ENCODE data around the gene PNRC2. TPM values are rescaled to one million over a fixed set of nuclear protein-coding genes. Genes with fewer than 3 reads are reported as not detected.

Gene PNRC2
- total RNA-seq, 2 donors from 2014 or later, result 92.3 to 105 TPM

DNA sequence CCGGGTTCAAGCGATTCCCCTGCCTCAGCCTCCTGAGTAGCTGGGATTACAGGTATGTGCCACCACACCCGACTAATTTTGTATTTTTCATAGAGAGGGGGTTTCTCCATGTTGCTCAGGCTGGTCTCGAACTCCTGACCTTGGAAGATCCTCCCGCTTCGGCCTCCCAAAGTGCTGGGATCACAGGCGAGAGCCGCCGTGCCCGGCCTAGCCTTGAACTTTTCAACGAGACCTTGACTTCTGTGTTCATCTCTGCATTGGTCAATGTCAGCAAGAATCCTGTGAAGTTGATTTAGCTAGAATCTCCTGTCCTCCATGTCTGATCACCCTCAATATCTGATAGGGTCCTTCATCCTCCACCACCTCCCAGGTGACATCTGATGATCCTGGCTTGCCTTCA is 35.0 kb upstream of the PNRC2 start:
- Histone ChIP-seq H3K27ac (no peak overlapping the region), H3K9me3 (no peaks in the 10 kb centered on the region), H3K4me3 (no peak overlapping the region), H3K4me1 (peaks cover 0 to 20% of the 10 kb centered on the region in 2 donors), H3K27me3 (no peaks in the 10 kb centered on the region), H3K36me3 (no peaks in the 10 kb centered on the region)
- no peak for DNase-seq (ENCODE audit: low spot score)
- TF ChIP-seq, protein P1, sequence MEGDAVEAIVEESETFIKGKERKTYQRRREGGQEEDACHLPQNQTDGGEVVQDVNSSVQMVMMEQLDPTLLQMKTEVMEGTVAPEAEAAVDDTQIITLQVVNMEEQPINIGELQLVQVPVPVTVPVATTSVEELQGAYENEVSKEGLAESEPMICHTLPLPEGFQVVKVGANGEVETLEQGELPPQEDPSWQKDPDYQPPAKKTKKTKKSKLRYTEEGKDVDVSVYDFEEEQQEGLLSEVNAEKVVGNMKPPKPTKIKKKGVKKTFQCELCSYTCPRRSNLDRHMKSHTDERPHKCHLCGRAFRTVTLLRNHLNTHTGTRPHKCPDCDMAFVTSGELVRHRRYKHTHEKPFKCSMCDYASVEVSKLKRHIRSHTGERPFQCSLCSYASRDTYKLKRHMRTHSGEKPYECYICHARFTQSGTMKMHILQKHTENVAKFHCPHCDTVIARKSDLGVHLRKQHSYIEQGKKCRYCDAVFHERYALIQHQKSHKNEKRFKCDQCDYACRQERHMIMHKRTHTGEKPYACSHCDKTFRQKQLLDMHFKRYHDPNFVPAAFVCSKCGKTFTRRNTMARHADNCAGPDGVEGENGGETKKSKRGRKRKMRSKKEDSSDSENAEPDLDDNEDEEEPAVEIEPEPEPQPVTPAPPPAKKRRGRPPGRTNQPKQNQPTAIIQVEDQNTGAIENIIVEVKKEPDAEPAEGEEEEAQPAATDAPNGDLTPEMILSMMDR (IDR thresholded peaks at IDR 0.05), result no peak

DNA sequence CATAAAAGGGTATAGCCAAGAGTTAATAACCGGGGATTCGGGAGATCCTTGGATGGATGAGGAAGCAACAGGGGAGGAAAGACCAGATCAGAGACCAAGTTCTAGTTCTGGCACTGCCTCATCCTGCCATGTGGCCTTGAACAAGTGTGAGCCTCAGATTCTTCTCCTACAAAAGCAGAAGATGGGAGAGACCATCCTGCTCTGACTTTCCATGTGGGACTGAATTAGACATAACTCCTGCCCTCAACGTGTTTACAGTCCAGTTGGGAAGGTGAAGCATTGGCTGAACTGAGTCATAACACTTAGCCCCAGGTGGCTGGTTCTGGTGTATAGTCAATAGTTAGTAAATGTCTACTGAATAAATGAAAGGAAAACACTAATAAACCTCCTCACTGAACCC is 34.3 kb upstream of the PNRC2 start:
- Histone ChIP-seq H3K4me1 (peaks cover 0 to 14% of the 10 kb centered on the region in 2 donors), H3K27me3 (no peaks in the 10 kb centered on the region), H3K27ac (no peak overlapping the region), H3K9me3 (no peaks in the 10 kb centered on the region), H3K36me3 (no peaks in the 10 kb centered on the region), H3K4me3 (no peak overlapping the region)
- TF ChIP-seq, protein P1 (IDR thresholded peaks at IDR 0.05), result no peak
- no peak for DNase-seq (ENCODE audit: low spot score)

DNA sequence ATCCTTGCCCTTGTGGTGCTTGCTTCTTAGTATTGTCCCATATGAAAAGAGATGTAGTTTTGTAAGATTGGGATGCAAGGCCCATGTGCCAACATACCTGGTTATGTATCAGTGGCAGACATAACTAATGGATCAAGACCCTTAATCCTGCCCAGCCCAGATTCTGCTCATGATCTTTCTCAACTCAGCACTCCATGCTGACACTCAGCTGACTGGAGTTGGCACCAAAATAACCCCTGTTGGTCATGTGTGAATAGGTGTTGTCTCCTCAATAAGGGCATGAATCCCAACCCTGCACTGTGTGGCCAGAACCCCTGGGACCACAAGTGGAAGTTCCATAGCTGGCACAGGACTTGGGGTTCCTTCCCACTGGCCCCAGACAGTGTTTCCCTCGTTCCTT is 32.5 kb upstream of the PNRC2 start:
- Histone ChIP-seq H3K27ac (no peak overlapping the region), H3K4me1 (peaks cover 0 to 4% of the 10 kb centered on the region in 2 donors), H3K27me3 (no peaks in the 10 kb centered on the region), H3K4me3 (no peak overlapping the region), H3K36me3 (no peaks in the 10 kb centered on the region), H3K9me3 (no peaks in the 10 kb centered on the region)
- no peak for DNase-seq (ENCODE audit: low spot score)
- TF ChIP-seq, protein P1 (IDR thresholded peaks at IDR 0.05), result no peak

DNA sequence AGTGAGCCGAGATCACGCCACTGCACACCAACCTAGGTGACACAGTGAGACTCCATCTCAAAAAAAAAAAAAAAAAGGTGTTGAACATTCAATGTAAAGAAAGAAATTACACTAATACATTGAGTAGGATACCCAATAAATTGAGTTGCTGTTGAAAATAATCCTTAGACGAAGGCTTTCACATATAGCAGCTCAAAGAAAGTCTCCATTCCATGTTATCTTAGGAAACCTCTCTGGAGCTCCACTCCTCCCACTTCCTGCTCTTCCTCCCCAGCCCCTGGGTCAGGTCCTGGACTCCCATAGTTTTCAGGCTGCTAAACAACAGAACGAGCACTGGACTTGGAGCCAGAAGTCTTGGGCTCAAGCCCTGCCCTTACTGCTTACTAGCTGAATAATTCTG is 30.8 kb upstream of the PNRC2 start:
- H3K4me3 ChIP-seq, result no peak overlapping the region

DNA sequence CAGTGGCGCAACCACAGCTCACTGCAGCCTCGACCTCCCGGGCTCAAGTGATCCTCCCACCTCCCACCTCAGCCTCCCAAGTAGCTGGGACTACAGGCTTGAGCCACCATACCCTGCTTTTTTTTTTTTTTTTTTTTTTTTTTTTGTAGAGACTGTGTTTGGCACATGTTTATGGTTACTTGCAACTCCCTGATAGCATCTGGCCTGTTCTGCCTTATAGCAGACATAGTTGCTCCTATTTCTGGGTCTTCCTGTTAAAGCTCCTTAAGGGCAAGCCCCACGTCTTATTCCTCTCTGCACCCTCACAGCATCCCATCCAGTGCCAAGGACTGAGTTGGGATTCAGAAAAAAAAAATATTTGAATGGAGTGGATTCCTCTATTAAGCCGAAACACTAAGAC is 29.4 kb upstream of the PNRC2 start:
- H3K9me3 ChIP-seq, result no peaks in the 10 kb centered on the region
- no peak overlapping the region for H3K27ac ChIP-seq
- TF ChIP-seq, protein P1 (IDR thresholded peaks at IDR 0.05), result no peak
- H3K4me1 ChIP-seq, result no peaks in the 10 kb centered on the region
- DNase-seq (ENCODE audit: low spot score), result no peak
- H3K4me3 ChIP-seq, result no peak overlapping the region
- no peaks in the 10 kb centered on the region for H3K36me3 ChIP-seq
- no peaks in the 10 kb centered on the region for H3K27me3 ChIP-seq

More for the DNA sequence above, 30.8 kb upstream of the PNRC2 start:
- no peak for DNase-seq (ENCODE audit: low spot score)
- peaks cover 0 to 4% of the 10 kb centered on the region in 2 donors for H3K4me1 ChIP-seq
- no peaks in the 10 kb centered on the region for H3K36me3 ChIP-seq
- no peaks in the 10 kb centered on the region for H3K9me3 ChIP-seq
- TF ChIP-seq, protein P1 (IDR thresholded peaks at IDR 0.05), result no peak
- H3K27me3 ChIP-seq, result no peaks in the 10 kb centered on the region
- H3K27ac ChIP-seq, result no peak overlapping the region

DNA sequence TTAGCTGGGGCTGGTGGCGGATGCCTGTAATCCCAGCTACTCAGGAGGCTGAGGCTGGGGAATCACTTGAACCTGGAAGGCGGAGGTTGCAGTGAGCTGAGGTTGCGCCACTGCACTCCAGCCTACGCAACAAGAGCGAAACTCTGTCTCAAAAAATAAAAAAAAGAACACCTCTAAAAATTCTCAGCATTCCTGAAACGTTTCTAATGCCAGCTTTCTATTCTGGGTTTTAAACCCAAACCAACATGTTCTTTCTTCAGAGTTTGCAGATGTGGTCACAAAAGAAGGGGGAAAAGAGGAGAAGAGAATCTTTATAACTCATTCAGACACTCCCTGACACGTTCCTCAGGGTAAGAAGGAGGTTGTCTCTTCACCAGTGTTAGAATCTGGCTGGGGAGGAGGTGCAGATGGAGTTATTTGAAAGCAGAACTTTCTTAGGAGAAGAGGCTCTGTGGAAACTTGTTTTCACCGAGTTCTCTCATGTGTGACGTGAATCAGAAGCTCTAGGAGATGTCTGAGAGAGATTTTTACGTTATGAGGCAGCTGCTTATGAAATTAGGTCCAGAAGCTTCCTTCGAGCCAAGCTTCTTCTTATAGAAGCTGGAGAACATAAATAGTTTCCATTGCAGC is 28.7 kb upstream of the PNRC2 start:
- H3K4me1 ChIP-seq, result no peaks in the 10 kb centered on the region
- DNase-seq (ENCODE audit: low spot score), result no peak
- TF ChIP-seq, protein P1 (IDR thresholded peaks at IDR 0.05), result no peak
- H3K27me3 ChIP-seq, result no peaks in the 10 kb centered on the region
- H3K4me3 ChIP-seq, result no peak overlapping the region
- H3K9me3 ChIP-seq, result no peaks in the 10 kb centered on the region
- H3K36me3 ChIP-seq, result no peaks in the 10 kb centered on the region
- no peak overlapping the region for H3K27ac ChIP-seq

Measured in right atrium auricular region (tissue), 2 donors.